NT2/D1 (cell line): Measurements from ENCODE around the gene HOXD10.

Experiments used
- SUZ12 ChIP-seq: IDR thresholded peaks from 2 replicates; pipeline ENCODE4 v1.6.1; 2011; ENCODE audit not compliant: insufficient read length, insufficient read depth; ENCODE audit errors: extremely low read depth
- YY1 ChIP-seq: IDR thresholded peaks from 2 replicates; pipeline ENCODE4 v1.6.1; 2011; ENCODE audit not compliant: insufficient read length, insufficient read depth
- ZNF274 ChIP-seq: IDR thresholded peaks from 2 replicates; pipeline ENCODE4 v1.6.1; 2011; ENCODE audit warnings: mild to moderate bottlenecking, low read depth, low read length

DNA sequence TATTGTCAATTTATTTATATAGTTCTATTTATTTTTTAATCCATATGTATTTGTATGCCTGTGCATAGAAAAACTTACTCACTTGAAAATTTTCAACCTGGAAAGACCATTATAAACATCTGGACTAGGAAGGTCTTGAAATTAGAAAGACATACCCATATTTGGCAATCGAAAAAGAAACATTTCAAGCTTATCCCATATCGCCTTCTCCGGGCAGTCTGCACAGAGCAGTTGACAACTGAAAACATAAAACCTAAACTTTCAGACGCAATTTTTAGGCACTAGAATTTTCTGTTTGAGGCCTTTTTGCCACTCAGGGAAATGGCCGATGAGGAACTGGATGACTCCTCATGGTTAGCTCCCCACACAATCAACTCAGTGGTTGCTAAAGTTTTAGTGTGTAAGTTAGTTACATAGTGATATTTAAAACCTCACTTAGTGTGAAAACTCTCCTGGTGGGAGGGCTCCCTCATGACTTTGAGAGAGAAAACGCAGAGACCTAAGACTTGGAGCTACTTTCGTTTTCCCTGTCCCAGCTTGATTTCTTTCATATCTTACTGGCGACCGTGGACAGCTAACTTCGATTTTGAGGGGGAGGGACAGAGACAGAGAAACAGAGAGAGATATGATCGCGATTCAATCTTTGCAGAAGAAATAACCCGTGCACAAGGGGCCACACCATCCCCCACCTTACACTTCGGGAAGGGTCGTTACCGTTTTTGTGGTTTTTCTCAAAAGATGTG, 20.2 kb upstream of the HOXD10 start:
- TF ChIP-seq SUZ12 (no peak), YY1 (no peak), ZNF274 (no peak)
